ENCODE measurements around the gene ZNF652.

DNA sequence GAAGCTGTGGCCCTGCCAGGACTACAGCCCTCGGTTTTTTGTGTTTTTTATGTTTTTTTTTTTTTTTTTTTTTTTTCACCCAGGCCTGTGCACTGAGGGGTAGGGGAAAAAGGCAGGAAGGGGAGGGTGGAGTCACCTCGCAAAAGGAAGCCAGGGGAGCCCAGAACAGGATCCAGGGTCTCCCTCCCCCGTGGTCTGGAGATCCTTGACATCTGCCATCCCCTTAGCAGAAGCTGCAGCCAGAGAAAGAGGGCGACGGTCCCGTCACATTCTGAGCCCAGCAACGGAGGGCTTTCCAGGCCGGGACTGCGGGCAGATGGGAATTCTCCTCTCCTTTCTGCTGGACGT, 102.4 kb downstream of the ZNF652 start:
- TF ChIP-seq CTCF (IDR thresholded peaks at IDR 0.05; ENCODE audit: insufficient read depth, low read depth, low read length) (no peak), EZH2 (IDR thresholded peaks at IDR 0.05; ENCODE audit: insufficient read depth, low read length) (no peak)

Data from astrocyte (in vitro differentiated cells and primary cell).